HFF-Myc (cell line): ENCODE results near the gene AFAP1.

Source experiments
- DNase-seq: peaks from one replicate; pipeline ENCODE4 v3.0.0-alpha.2; 2011; ENCODE audit warnings: low read depth; ENCODE audit errors: extremely low read depth
- H3K4me3 ChIP-seq: replicated peaks from 2 replicates; pipeline ENCODE4 v1.5.1; 2011; ENCODE audit warnings: low read depth, mild to moderate bottlenecking, control low read depth, low read length
- CTCF ChIP-seq: IDR thresholded peaks from 2 replicates; pipeline ENCODE4 v1.5.1; 2012; ENCODE audit warnings: mild to moderate bottlenecking, low read depth, low read length, control low read depth; ENCODE audit errors: missing control alignments

The AFAP1 gene

GRCh38 chr4:7819446-7819845 is 120.2 kb downstream of the AFAP1 start:
- H3K4me3 ChIP-seq, result no peak overlapping the region
- DNase-seq, result no peak
- TF ChIP-seq CTCF, result no peak

- TF ChIP-seq CTCF, result no peak
- H3K4me3 ChIP-seq, result no peak overlapping the region
- no peak for DNase-seq
These were observed 121.2 kb downstream of the AFAP1 start for GRCh38 chr4:7818399-7818911.

GRCh38 chr4:7817877-7818398 is 121.7 kb downstream of the AFAP1 start:
- no peak overlapping the region for H3K4me3 ChIP-seq
- no peak for DNase-seq
- no peak for TF ChIP-seq CTCF

GRCh38 chr4:7816771-7817170 is 122.9 kb downstream of the AFAP1 start:
- TF ChIP-seq CTCF, result no peak
- no peak overlapping the region for H3K4me3 ChIP-seq
- no peak for DNase-seq

GRCh38 chr4:7815981-7816380 is 123.7 kb downstream of the AFAP1 start:
- DNase-seq, result no peak
- TF ChIP-seq CTCF, result no peak
- H3K4me3 ChIP-seq, result no peak overlapping the region

GRCh38 chr4:7815562-7815961 is 124.1 kb downstream of the AFAP1 start:
- no peak overlapping the region for H3K4me3 ChIP-seq
- no peak for DNase-seq
- TF ChIP-seq CTCF, result no peak

GRCh38 chr4:7814451-7814850 is 125.2 kb downstream of the AFAP1 start:
- no peak overlapping the region for H3K4me3 ChIP-seq
- TF ChIP-seq CTCF, result no peak
- DNase-seq, result no peak
